Panc1 (cell line): ENCODE measurements around the gene CACNA1C. TPM values are rescaled to one million over a fixed set of nuclear protein-coding genes. Genes with fewer than 3 reads are reported as not detected.

ENCODE experiments used
- ATAC-seq: fragments of 200-7000 bp; cut with Tn5 transposase; 2 replicates; pipeline ENCODE4 v1.9.1; 2020; ENCODE audit warnings: mild to moderate bottlenecking, moderate library complexity
- BruUV-seq: library from RNA; stranded (reverse); fragments of 400-500 nt; replicated peaks from 2 replicates; lab custom pipeline; 2021; lab: Mats Ljungman, UMichigan
- CTCF ChIA-PET: fragments of 300-600 bp; sonication (Branson Sonifier 250); formaldehyde crosslinking; loops from one replicate; lab custom pipeline; 2022; ENCODE audit warnings: antibody characterized with exemption; lab: Charles Lee
- POLR2A ChIA-PET: fragments of 300-600 bp; sonication (Branson Sonifier 250); formaldehyde crosslinking; loops from one replicate; lab custom pipeline; 2022; ENCODE audit warnings: antibody characterized with exemption; lab: Charles Lee
- DNase-seq: peaks from one replicate; pipeline ENCODE4 v3.0.0-alpha.2; 2010; ENCODE audit warnings: low read depth, low spot score
- H3K27ac ChIP-seq: 2 replicates; pipeline ENCODE4 v1.5.1; 2011; ENCODE audit warnings: mild to moderate bottlenecking, low read length, inconsistent platforms
- H3K27me3 ChIP-seq: fragments of 200-500 bp; sonication (Bioruptor generic); 2 replicates; pipeline ENCODE4 v1.6.0; 2014; ENCODE audit warnings: low read length, inconsistent platforms; ENCODE audit not compliant: control insufficient read depth, insufficient read depth
- H3K36me3 ChIP-seq: fragments of 200-500 bp; sonication (Bioruptor generic); 2 replicates; pipeline ENCODE4 v1.5.1; 2014; ENCODE audit warnings: inconsistent platforms, mild to moderate bottlenecking, low read length, moderate library complexity; ENCODE audit not compliant: control insufficient read depth, insufficient read depth
- H3K4me1 ChIP-seq: 2 replicates; pipeline ENCODE4 v1.5.1; 2011; ENCODE audit warnings: inconsistent platforms, mild to moderate bottlenecking, low read length, moderate library complexity; ENCODE audit not compliant: control insufficient read depth, insufficient read depth
- H3K4me3 ChIP-seq, 2 experiments: 2 replicates each; pipeline ENCODE4 v1.5.1; 2011 to 2012; ENCODE audit warnings: low read depth in 2 of 2, low read length in 2 of 2, mild to moderate bottlenecking in 2 of 2, inconsistent platforms in 1 of 2, moderate library complexity in 1 of 2
- H3K9me3 ChIP-seq: fragments of 200-500 bp; sonication (Bioruptor generic); 2 replicates; pipeline ENCODE4 v1.5.1; 2014; ENCODE audit warnings: low read depth, mild to moderate bottlenecking, inconsistent platforms, low read length, moderate library complexity; ENCODE audit not compliant: control insufficient read depth, insufficient read depth
- POLR2AphosphoS5 ChIP-seq: IDR thresholded peaks from 2 replicates; pipeline ENCODE4 v1.6.1; 2012; ENCODE audit warnings: mild to moderate bottlenecking, low read depth, low read length, moderate library complexity
- SIN3A ChIP-seq: IDR thresholded peaks from 2 replicates; pipeline ENCODE4 v1.6.1; 2012; ENCODE audit warnings: low read depth, mild to moderate bottlenecking, low read length, moderate library complexity, borderline replicate concordance; ENCODE audit not compliant: insufficient read depth
- TCF7L2 ChIP-seq: IDR thresholded peaks from 2 replicates; pipeline ENCODE4 v1.6.1; 2011; ENCODE audit warnings: mild to moderate bottlenecking, low read depth, low read length, inconsistent platforms
- in situ Hi-C: cut with HindIII; loops from 2 replicates; pipeline ENCODE4 v1.10.0; 2016; ENCODE audit warnings: low sequenced_read_pairs, low pct_unique_long_range_greater_than_20kb
- intact Hi-C: fragments of 100-400 bp; cut with micrococcal nuclease; formaldehyde crosslinking; loops from one replicate; pipeline ENCODE4 v1.10.0; 2022; ENCODE audit not compliant: unreplicated experiment
- total RNA-seq: library from RNA; stranded (reverse); gene quantifications from one replicate; pipeline ENCODE4 v1.2.1, GENCODE V29; 2021; ENCODE audit not compliant: unreplicated experiment
- TF ChIP-seq, protein P1 (sequence below): fragments of 450-650 bp; IDR thresholded peaks from 2 replicates; pipeline ENCODE4 v1.5.1; 2017; ENCODE audit warnings: mild to moderate bottlenecking
- TF ChIP-seq, protein P2 (sequence below), 2 experiments: IDR thresholded peaks; 2 replicates each; pipeline ENCODE4 v1.6.1; 2011 to 2012; ENCODE audit warnings: low read depth in 2 of 2, control low read depth in 1 of 2, low read length in 1 of 2, mild to moderate bottlenecking in 1 of 2, moderate library complexity in 1 of 2; ENCODE audit not compliant: insufficient read depth in 1 of 2

The CACNA1C gene
- total RNA-seq, 1 experiment from 2014 or later, result 0.03 TPM

DNA sequence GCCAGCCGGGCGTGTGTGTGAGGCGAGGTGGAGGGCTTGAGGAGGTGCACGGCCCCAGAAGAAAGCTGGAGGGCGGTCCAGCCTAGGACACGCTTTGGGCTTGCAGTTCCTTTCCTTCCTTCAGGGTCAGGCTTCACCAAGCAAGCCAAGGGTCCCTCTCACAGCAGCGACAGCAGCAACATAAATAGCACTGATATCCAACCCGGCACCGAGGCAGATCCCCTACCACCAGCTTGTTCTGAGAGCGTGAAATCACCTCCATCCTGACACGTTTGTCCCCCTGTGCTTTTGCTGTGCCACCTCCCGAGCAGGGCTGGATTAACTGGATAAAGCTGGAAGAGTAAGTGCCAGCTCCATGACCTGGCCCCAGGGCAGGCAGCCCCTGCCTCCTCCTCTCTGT lies 251.4 kb downstream of the CACNA1C start:
- no peaks in the 10 kb centered on the region for H3K4me1 ChIP-seq
- no peaks in the 10 kb centered on the region for H3K36me3 ChIP-seq
- ChIA-PET CTCF (no interaction called here), POLR2A (no interaction called here)
- no peak overlapping the region for H3K4me3 ChIP-seq
- TF ChIP-seq, protein P1, sequence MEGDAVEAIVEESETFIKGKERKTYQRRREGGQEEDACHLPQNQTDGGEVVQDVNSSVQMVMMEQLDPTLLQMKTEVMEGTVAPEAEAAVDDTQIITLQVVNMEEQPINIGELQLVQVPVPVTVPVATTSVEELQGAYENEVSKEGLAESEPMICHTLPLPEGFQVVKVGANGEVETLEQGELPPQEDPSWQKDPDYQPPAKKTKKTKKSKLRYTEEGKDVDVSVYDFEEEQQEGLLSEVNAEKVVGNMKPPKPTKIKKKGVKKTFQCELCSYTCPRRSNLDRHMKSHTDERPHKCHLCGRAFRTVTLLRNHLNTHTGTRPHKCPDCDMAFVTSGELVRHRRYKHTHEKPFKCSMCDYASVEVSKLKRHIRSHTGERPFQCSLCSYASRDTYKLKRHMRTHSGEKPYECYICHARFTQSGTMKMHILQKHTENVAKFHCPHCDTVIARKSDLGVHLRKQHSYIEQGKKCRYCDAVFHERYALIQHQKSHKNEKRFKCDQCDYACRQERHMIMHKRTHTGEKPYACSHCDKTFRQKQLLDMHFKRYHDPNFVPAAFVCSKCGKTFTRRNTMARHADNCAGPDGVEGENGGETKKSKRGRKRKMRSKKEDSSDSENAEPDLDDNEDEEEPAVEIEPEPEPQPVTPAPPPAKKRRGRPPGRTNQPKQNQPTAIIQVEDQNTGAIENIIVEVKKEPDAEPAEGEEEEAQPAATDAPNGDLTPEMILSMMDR, result no peak
- TF ChIP-seq, protein P2, sequence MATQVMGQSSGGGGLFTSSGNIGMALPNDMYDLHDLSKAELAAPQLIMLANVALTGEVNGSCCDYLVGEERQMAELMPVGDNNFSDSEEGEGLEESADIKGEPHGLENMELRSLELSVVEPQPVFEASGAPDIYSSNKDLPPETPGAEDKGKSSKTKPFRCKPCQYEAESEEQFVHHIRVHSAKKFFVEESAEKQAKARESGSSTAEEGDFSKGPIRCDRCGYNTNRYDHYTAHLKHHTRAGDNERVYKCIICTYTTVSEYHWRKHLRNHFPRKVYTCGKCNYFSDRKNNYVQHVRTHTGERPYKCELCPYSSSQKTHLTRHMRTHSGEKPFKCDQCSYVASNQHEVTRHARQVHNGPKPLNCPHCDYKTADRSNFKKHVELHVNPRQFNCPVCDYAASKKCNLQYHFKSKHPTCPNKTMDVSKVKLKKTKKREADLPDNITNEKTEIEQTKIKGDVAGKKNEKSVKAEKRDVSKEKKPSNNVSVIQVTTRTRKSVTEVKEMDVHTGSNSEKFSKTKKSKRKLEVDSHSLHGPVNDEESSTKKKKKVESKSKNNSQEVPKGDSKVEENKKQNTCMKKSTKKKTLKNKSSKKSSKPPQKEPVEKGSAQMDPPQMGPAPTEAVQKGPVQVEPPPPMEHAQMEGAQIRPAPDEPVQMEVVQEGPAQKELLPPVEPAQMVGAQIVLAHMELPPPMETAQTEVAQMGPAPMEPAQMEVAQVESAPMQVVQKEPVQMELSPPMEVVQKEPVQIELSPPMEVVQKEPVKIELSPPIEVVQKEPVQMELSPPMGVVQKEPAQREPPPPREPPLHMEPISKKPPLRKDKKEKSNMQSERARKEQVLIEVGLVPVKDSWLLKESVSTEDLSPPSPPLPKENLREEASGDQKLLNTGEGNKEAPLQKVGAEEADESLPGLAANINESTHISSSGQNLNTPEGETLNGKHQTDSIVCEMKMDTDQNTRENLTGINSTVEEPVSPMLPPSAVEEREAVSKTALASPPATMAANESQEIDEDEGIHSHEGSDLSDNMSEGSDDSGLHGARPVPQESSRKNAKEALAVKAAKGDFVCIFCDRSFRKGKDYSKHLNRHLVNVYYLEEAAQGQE (IDR thresholded peaks at IDR 0.05; ENCODE audit: insufficient read depth in 1 of 2, low read depth in 2 of 2, low read length in 1 of 2), result no peak
- TF ChIP-seq POLR2AphosphoS5 (no peak), SIN3A (no peak), TCF7L2 (no peak)
- H3K9me3 ChIP-seq, result no peaks in the 10 kb centered on the region
- in situ Hi-C loops, result no loop called here
- H3K27me3 ChIP-seq, result no peaks in the 10 kb centered on the region
- intact Hi-C loops, result no loop called here
- no peak overlapping the region for H3K27ac ChIP-seq
- no peak for ATAC-seq
- no peak for DNase-seq
- no TSS peak for BruUV-seq

DNA sequence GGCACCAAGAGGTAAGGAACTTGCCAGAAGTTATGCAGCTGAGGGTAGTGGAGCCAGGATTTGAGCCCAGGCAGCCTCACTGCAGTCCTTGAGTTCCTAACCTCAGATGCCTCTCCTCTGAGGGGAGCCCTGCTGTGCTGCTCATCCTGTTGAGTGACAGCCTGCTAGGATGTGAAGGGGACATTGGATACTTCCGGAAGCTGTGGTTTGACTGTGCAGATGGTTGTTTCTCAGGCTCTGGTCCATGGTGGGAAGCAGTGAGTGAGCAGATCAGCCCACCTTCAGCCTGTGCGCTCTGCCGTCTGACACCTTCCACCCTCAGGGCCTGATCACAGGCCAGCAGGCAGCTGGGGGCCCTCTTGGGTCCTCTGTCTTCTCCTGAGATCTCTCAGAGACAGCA lies 253.2 kb downstream of the CACNA1C start:
- H3K9me3 ChIP-seq, result no peaks in the 10 kb centered on the region
- intact Hi-C loops (no loop called here), in situ Hi-C loops (no loop called here)
- no peak overlapping the region for H3K27ac ChIP-seq
- no peaks in the 10 kb centered on the region for H3K36me3 ChIP-seq
- H3K4me3 ChIP-seq, result no peak overlapping the region
- no TSS peak for BruUV-seq
- POLR2A ChIA-PET, result no interaction called here
- CTCF ChIA-PET, result no interaction called here
- DNase-seq, result no peak
- TF ChIP-seq TCF7L2 (no peak), SIN3A (no peak), POLR2AphosphoS5 (no peak)
- TF ChIP-seq, protein P2 (IDR thresholded peaks at IDR 0.05; ENCODE audit: insufficient read depth in 1 of 2, low read depth in 2 of 2, low read length in 1 of 2), result no peak
- TF ChIP-seq, protein P1, result no peak
- no peaks in the 10 kb centered on the region for H3K4me1 ChIP-seq
- no peaks in the 10 kb centered on the region for H3K27me3 ChIP-seq
- no peak for ATAC-seq
